Left forelimb (tissue), 1 donor: ENCODE results near the gene TMEM254.
A peak's percentile ranks its signal among the peaks of the same experiment; 100 is the strongest.
"Not testable (repeated sequence)": the region's sequence is repeated elsewhere in the genome, so short reads cannot be mapped to it uniquely, and the experiment has no call there.

Experiments used
- DNase-seq: peaks from one replicate; pipeline ENCODE4 v3.0.0-alpha.2; 2018; ENCODE audit warnings: low spot score

Gene TMEM254, protein sequence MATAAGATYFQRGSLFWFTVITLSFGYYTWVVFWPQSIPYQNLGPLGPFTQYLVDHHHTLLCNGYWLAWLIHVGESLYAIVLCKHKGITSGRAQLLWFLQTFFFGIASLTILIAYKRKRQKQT

DNA sequence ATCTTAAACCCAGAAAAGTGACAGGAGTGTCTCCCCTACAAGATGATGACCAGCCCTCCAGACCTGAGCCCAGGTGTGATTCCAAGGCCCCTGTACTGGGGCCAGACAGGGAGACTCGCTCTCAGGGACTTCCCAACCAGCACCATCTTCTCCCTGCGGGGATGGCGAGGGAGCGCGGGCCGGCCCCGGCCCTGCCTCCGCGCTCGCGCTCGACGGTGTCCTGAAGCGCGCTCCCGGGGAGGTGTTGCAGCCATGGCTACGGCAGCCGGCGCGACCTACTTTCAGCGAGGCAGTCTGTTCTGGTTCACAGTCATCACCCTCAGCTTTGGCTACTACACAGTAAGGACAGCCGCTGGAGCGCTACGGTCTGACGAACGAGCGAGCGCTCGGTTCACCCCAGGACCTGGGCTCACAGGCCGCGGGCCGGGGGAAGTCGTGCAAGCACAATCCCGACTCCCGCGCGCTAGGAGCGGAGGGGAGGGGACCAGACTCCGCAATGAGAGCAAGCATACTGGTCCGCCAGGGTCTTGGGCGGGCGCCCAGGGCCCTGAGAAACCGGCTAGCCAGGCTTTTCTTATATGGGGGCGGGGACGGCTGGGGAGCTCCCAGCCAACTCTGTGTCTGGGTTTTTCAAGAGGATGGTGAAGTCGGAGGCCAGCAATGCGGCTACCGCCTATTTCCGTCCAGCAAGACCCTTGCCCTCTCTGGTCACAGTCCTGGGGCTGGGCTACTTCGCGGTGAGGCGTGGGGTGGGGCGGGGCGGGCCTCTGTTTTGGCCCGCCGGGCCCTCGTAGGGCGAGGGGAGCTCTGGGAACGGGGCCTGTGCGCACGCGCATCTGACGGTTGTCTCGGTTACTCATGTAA, at the start of gene TMEM254:
Gene TMEM254, plus strand, starts transcription at position 218 of the 864 bp plus-strand sequence. Its CDS starts 35 bp downstream, at position 253.
- peak; percentile 95 for DNase-seq

DNA sequence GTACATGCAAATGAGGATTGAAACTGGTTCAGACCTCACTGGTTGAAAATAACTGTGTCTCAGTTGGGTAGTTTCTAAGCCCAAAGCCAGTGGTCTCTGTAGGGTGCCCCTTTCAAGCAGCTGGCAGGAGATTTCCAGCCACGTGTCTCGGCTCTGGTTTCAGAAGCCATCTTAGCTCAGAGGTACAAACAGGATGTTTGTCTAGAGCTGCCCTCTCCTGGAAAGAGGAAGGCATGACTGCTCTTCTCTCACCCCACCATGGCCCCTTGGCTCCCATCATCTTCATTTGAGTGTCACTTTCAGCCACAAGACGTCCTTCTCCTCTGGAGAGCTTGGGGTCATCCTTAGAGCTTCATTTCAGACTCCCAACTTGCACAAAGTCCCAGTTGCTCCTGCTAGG, 49.3 kb upstream of the TMEM254 start:
- not testable (repeated sequence) for DNase-seq

DNA sequence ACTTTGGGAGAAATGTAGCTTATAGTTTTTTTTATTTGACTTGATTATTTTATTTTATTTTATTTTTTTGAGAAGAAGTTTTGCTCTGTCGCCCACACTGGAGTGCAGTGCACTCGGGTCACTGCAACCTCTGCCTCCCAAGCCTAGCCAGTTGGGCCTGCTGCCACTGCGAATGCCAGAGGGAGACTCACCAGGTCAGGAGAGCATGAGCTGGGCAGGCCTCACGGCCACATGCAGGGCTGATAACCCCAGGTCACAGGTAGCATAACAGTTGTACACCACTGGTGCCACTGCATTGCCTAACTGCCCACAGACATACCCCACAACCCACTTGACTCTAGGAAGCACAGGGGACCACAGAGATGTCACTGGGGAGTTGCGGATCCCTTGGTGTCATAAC, 48.6 kb upstream of the TMEM254 start:
- DNase-seq: not testable (repeated sequence)

DNA sequence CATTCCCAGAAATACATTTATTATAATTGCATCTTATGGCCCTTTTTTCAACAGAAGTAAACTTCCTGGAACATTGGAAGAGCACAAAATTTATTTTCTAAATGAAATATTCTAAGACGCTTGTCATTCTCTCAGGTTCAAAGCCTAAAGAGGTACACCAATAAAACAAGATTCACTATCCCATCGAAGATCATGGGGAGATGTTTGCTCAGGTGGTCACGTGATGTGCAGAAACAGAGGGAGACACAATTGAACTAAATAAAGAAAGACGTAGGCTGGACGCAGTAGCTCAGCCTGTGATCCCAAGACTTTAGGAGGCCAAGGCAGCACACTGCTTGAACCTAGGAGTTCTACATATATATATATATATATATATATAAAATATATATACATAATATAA, 46.0 kb upstream of the TMEM254 start:
- no peak for DNase-seq

DNA sequence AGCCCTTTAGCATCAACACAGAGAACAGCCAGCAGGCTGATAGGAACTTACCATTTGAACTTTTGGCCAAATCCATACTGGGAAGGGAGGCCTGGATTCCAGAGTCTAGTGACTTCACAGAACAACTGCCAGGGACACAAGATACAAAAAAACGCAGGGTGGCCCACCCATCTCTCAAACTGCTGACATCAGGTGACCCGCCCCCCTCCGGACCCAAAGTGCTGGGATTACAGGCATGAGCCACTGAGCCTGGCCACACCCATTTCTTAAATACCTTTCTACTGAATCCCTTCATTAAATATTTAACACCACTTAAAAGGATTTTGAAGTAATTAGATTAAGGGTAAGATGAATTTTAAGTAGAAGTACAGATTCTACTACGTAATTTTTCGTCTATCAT, 43.7 kb upstream of the TMEM254 start:
- not testable (repeated sequence) for DNase-seq

DNA sequence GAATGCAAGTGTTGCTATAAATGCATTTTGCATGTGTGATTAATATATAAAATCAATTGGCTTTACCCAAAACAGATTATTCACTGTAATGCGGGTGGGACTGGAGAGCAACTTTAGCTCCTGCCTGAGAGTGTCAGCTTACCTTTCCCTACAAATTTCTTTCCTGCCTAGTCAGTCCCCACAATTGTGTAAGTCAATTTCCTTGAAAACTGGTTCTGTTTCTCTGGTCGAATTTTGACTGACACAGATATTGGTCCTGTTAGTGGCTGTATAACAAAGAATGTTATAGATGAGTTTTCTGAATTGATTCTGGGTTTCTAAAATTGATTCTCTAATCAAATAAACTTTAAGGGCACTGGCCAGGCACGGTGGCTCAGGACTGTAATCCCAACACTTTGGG, 43.0 kb upstream of the TMEM254 start:
- not testable (repeated sequence) for DNase-seq

DNA sequence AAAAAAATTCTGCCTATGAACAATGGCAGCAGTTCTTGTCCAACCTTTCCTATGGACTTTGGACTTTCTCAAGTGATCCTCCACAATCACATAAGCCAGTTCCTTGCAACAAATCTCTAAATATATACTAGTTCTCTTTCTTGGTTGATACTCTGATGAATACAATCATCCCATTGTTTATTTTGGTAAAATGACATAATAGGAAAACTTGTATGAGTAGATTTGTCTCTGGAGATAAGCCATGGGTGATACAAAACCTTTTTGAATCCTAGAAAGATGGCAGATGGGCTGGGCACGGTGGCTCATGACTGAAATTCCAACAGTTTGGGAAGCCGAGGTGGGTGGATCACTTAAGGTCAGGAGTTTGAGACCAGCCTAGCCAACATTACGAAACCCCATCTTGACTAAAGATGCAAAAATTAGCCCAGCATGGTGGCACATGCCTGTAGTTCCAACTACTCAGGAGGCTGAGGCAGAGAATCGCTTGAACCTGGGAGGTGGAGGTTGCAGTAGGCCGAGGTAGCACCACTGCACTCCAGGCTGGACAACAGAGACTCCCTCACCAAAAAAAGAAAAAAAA, 41.5 kb upstream of the TMEM254 start:
- not testable (repeated sequence) for DNase-seq

DNA sequence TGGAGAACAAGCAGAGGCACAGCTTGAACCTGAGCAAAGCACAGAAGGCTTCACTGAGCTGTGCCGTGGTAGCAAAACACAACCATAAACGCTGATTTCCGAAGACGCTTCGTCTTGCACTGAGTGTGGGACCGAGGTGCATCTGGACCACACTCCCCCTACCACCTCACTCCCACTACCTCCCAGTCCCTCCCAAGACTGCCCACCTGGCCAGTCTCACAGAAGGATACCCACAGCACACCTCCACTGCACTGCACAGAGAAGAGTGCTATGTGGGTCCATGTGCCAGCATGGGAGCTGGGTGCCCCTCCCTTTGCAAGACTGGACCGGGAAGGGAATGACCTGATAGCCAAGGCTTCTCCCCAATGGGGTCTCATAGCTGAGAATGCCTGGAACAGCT, 40.2 kb upstream of the TMEM254 start:
- not testable (repeated sequence) for DNase-seq

DNA sequence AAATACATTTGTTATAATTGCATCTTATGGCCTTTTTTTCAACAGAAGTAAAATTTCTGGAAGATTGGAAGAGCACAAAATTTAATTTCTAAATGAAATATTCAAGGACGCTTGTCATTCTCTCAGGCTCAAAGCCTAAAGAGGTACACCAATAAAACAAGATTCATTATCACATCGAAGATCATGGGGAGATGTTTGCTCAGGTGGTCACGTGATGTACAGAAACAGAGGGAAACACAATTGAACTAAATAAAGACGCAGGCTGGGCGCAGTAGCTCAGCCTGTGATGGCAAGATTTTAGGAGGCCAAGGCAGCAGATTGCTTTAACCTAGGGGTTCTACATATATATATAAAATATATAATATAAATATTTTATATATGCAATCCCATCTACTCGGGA, 37.3 kb upstream of the TMEM254 start:
- DNase-seq: no peak

DNA sequence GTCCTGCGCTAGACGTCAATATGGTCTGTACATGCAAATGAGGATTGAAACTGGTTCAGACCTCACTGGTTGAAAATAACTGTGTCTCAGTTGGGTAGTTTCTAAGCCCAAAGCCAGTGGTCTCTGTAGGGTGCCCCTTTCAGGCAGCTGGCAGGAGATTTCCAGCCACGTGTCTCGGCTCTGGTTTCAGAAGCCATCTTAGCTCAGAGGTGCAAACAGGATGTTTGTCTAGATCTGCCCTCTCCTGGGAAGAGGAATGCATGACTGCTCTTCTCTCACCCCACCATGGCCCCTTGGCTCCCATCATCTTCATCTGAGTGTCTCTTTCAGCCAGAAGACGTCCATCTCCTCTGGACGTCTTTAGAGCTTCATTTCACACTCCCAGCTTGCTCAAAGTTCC, 33.5 kb upstream of the TMEM254 start:
- DNase-seq: not testable (repeated sequence)

DNA sequence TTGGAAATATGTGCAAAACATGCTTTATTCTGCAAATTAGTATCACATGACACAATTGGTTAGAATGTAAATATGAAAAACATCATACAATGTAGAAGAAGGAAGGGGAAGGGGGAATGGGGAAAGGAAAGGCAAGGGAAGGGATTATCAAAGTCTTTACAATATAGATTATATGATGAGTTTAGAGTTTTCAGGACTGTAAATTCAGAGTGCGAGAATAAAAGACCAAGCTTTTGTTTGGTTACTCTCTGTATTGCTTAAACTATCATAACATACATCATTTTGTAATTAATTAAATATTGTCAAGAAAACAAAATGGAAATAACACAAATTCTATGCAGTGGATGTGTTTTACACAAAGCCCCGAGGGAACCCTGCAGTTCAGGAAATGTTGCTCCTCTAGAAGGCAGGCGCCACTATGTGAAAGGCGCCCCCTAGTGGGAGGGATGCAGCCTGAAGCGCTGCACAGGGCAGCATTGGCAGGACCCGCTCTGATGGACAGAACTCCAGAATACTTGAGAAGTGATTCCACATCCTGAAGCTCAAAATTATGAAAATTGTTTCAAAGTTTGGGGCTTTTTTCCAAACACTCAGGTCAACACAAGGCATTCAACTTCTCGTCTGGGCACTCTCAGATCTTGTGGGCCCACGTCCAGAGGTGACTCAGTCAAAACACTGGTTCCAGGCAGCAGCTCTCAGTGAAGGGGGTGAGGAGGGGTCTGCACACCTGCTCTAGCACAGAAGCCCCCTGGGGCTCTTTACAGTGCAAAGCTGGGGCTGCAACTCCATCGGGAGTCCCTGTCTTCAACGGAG, 31.6 kb upstream of the TMEM254 start:
- DNase-seq: peak; percentile 74

DNA sequence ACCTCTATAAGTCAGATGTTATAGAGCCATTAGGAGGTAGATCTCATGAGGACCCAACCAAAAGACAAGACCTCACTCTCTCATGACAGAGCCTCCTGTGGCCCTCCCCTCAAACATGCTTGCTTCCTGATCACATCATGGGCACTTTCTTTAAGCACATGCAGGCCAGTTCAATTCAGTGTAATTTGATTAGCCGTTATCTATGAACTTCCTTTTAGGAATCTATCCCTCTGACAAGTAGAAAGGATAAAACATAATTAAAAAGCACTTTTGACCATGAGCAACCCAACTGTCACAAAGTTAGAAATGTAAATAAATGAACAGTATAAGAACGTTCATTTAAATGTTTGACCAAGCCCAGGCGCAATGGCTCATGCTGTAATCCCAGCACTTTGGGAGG, 27.7 kb upstream of the TMEM254 start:
- DNase-seq: no peak

DNA sequence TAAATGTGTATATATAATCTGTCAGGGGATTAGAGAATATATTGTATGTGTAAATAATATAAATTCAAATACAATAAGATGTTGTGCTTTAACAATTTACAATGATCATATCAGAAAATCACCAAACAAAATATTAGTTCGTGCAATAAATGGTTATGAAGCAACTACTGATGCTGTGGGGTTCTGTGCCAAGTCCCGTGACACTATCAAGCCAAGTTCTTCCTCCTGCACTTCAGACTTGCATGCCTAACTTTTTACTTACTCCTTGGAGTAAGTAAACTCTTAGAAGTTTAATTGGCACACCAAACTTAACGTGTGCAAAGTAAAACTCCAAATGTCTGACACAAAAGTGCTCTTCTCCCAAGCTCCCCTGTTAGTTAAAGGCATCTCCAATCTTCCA, 26.5 kb upstream of the TMEM254 start:
- no peak for DNase-seq

DNA sequence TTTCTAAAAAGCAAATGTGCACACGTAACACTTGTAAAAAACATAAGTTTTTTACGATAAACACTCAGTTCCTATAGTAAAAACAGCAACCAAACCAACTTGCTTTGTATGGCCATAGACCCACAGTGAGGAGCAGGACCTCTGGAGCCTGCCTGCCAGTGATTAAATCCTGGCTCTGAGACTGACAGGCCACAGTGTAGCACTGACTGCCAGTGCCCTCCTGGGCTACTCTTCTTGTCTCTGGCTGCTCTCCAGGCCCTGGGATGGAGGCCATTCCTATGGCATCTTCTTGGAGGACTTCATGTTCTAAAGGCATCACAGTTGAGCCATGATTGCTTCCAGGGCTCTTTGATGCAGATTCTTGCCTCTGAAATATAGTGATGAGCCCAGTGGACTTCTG, 22.7 kb upstream of the TMEM254 start:
- no peak for DNase-seq

DNA sequence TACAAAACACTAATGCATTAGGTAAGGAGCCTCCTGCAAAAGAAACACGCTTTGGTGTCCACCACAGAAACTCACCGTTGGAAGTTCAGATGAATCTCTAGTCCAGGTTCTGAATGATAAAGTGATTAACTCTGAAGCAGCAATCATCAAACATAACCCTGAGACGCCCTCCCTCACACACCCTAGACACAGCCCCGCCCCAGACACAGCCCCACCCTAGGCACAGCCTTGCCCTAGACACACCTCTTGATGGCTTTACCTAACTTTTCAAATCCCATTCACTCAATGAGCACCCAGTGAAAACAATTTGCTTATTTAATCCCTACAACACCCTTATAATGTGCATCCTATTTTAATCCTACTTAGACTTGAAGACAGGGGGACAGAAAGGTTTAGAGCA, 21.3 kb upstream of the TMEM254 start:
- no peak for DNase-seq

DNA sequence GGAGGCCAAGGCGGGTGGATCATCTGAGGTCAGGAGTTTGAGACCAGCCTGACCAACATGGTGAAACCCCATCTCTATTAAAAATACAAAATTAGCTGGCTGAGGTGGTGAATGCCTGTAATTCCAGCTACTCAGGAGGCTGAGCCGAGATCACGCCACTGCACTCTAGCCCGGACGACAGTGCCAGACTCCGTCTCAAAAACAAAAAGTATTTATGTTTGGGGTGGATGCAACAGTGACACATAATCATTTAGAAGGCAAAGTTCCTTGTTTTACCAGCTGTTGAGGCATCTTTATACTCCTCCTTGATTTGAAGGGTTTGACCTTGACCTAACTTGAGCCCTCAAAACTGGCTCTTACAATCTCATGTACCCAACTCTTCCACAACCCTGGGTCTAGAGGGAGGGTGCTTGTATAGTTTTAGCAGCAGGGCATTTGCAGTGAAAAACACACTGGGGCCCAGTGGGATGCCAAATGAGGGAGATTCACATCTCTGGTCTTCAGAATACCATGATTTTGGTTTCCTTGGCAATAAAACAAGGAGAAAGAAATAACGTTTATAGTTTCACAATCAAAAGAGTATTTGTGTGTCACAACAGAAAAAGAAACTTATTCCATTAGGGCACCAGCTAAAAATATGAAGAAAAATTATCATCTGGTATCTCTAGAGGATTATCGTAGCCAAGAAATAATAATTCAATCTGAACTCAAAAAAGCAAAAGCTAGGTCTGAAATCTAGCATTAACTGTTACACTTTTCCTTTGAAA, 14.2 kb upstream of the TMEM254 start:
- no peak for DNase-seq

DNA sequence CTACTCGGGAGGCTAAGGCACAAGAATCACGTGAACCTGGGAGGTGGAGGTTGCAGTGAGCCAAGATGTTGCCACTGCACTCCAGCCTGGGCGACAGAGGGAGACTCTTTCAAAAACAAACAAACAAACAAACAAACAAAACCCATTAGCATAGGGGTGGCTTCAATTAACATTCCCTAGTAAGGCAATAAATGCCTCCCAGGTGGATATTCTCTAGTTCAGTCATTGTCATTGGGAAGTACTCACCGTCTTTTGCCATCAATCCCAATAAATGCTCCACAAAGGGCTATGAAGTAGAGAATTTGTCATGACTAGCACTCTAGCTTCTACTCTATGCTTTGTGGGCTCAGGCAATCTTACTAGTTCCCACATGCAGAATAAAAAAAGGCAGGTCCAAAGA, 11.7 kb upstream of the TMEM254 start:
- no peak for DNase-seq

DNA sequence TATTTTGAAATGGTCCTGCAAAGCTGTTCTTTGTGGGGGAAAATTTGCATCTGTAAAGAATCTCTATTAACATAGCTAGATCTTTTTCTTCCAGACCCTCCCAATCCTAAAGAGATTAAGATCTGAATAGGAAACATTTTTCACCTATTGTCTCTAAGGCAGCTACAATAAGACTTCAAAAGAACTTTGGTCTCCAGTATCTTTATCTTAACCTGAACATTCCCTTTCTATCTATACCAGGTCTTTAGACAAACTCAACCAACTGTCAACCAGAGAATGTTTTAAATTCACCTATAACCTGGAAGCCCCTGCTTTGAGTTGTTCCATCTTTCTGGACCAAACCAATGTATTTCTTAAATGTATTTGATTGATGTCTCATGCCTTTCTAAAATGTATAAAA, 10.6 kb upstream of the TMEM254 start:
- not testable (repeated sequence) for DNase-seq

DNA sequence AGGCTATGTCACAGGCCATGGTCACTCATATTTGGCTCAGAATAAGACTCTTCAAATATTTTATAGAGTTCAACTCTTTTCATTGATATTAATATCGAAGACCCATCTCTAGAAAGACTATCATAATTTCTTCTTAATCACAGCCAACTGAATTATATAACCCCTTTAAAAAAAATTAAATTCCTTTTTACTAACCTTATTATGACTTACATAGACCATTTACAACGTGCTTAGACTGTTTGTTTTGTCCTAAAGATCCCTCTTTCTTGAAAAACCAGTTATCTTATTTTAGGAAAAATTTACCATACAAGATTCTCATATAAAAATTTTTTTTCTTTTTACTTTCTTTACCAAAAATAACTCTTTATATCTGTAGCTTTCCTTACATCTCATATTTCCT, 10.2 kb upstream of the TMEM254 start:
- DNase-seq: no peak

DNA sequence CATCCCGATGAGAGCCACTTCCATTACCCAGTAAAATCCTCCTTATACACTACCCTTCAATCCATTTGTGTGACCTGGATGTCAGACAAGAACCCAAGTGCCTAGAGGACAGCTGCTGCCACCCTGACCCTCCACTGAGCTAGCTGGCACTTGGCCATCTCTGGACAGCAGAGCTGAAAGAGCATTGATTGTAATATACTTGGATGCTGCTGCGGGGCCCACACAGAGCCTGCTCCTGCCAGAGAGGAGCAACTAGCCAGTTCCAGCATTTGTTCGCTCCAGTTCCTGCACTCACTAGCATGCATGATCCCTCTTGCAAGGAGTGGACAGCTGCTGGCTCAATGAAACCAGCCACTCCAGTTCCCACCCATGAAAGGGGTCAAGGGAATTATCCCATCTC, 8.4 kb upstream of the TMEM254 start:
- no peak for DNase-seq

DNA sequence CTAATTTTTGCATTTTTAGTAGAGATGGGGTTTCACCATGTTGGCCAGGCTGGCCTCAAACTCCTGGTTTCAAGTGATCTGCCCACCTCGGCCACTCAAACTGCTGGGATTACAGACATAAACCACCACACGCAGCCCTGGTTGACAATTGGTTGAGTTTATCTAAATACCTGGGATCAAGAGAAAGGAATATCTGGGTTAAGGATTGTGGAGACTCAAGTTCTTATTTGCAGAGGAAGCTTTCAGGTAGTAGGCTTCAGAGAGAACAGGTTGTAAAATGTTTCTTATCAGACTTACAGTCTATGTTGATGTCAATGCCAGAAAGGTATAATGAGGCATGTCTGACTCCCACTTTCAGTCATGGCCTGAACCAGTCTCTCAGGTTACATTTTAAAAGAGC, 5.9 kb upstream of the TMEM254 start:
- DNase-seq: no peak

DNA sequence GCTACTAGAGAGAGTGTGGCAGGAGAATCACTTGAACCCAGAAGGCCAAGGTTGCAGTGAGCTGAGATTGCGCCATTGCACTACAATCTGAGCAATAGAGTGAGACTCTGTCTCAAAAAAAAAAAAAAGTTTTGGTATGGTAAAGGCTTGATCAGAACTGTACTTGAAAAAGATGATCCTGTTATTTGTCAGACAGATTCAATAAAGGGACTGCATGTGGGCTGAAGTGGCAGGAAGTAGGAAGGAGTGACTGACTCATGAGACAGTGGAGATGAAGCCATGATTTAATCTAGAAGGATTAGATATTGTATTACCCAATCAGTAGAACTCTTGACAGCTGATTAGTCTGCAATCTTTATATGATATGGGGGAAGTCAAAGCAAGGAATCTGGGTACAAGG, 2.7 kb upstream of the TMEM254 start:
- DNase-seq: no peak
